Neural progenitor cell (in vitro differentiated cells): ENCODE data around the gene CPA4. TPM values are rescaled to one million over a fixed set of nuclear protein-coding genes. Genes with fewer than 3 reads are reported as not detected.

Source experiments
- DNase-seq: peaks from one replicate; pipeline ENCODE4 v3.0.0-alpha.2; 2016; ENCODE audit warnings: low spot score
- H2AFZ ChIP-seq: fragments of 200-600 bp; sonication (generic); replicated peaks from 2 replicates; pipeline ENCODE4 v1.6.1; 2016; ENCODE audit warnings: antibody characterized with exemption
- H3F3A ChIP-seq: fragments of 200-600 bp; sonication (generic); 2 replicates; pipeline ENCODE4 v1.6.1; 2016; ENCODE audit warnings: antibody characterized with exemption, low read depth
- H3K27ac ChIP-seq: fragments of 200-600 bp; sonication (generic); 2 replicates; pipeline ENCODE4 v1.5.1; 2016; ENCODE audit warnings: mild to moderate bottlenecking
- H3K27me3 ChIP-seq: fragments of 200-600 bp; sonication (generic); 2 replicates; pipeline ENCODE4 v1.6.1; 2016; ENCODE audit warnings: mild to moderate bottlenecking, moderate library complexity
- H3K36me3 ChIP-seq: fragments of 200-600 bp; sonication (generic); 2 replicates; pipeline ENCODE4 v1.5.1; 2016
- H3K4me1 ChIP-seq: fragments of 200-600 bp; sonication (generic); 2 replicates; pipeline ENCODE4 v1.6.1; 2016; ENCODE audit warnings: mixed run types
- H3K4me2 ChIP-seq: fragments of 200-600 bp; sonication (generic); 2 replicates; pipeline ENCODE4 v1.6.1; 2016
- H3K4me3 ChIP-seq: fragments of 200-600 bp; sonication (generic); 2 replicates; pipeline ENCODE4 v1.5.1; 2016
- H3K79me2 ChIP-seq: fragments of 200-600 bp; sonication (generic); 2 replicates; pipeline ENCODE4 v1.6.1; 2016; ENCODE audit warnings: low read depth
- H3K9ac ChIP-seq: fragments of 200-600 bp; sonication (generic); 2 replicates; pipeline ENCODE4 v1.6.1; 2016
- H3K9me3 ChIP-seq: fragments of 200-600 bp; sonication (generic); 2 replicates; pipeline ENCODE4 v1.5.1; 2016; ENCODE audit warnings: low read depth
- H4K20me1 ChIP-seq: fragments of 200-600 bp; sonication (generic); 2 replicates; pipeline ENCODE4 v1.6.1; 2016; ENCODE audit warnings: low read depth
- H3K27ac Mint-ChIP-seq: 3 replicates; pipeline ENCODE4 v1.8.0; 2021; ENCODE audit warnings: mixed read lengths
- H3K27me3 Mint-ChIP-seq: 2 replicates; pipeline ENCODE4 v1.8.0; 2022; ENCODE audit warnings: low read depth, mild to moderate bottlenecking, inconsistent platforms, moderate library complexity, mixed read lengths; ENCODE audit not compliant: insufficient read depth
- H3K36me3 Mint-ChIP-seq: 3 replicates; pipeline ENCODE4 v1.8.0; 2021; ENCODE audit warnings: mixed read lengths
- H3K4me1 Mint-ChIP-seq: 3 replicates; pipeline ENCODE4 v1.8.0; 2021; ENCODE audit warnings: mixed read lengths
- H3K4me3 Mint-ChIP-seq: 3 replicates; pipeline ENCODE4 v1.8.0; 2021; ENCODE audit warnings: mild to moderate bottlenecking, moderate library complexity, mixed read lengths
- H3K9me3 Mint-ChIP-seq: 3 replicates; pipeline ENCODE4 v1.8.0; 2020; ENCODE audit warnings: mixed read lengths
- EZH2 ChIP-seq: fragments of 200-600 bp; sonication (generic); IDR thresholded peaks from 2 replicates; pipeline ENCODE4 v1.6.1; 2017; ENCODE audit warnings: antibody characterized with exemption, mild to moderate bottlenecking, moderate library complexity
- EZH2phosphoT487 ChIP-seq: fragments of 200-600 bp; sonication (generic); IDR thresholded peaks from 2 replicates; pipeline ENCODE4 v1.6.1; 2017; ENCODE audit warnings: antibody characterized with exemption
- total RNA-seq: library from RNA; depleted of rRNA; stranded (reverse); fragments of >200 nt; gene quantifications from 2 replicates; pipeline ENCODE4 v1.2.3, GENCODE V29; 2015; ENCODE audit warnings: low replicate concordance
- TF ChIP-seq, protein P1 (sequence below): fragments of 200-600 bp; sonication (generic); IDR thresholded peaks from 2 replicates; pipeline ENCODE4 v1.5.1; 2017; ENCODE audit warnings: antibody characterized with exemption, mild to moderate bottlenecking

CPA4 gene
- total RNA-seq, 1 donor from 2014 or later: not detected

DNA sequence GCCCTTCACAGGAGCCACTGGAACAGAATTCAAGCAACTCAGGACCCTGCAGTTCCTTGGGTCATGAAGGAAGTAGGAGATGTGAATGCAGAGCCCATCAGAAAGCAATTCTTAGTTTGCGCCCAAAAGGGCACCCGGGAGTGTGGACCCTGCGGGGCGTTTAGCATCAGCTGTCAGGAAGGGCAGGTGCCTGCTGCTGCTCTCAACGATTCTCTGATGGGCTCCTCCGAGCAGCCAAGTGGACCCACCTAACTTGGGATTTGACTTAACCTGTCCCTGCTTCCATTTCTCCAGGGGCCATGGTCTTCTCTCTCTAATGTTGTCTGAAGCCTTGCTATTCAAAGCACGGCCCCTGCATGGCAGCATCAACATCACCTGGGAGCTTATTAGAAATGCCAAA, 68.7 kb downstream of the CPA4 start:
- TF ChIP-seq, protein P1, sequence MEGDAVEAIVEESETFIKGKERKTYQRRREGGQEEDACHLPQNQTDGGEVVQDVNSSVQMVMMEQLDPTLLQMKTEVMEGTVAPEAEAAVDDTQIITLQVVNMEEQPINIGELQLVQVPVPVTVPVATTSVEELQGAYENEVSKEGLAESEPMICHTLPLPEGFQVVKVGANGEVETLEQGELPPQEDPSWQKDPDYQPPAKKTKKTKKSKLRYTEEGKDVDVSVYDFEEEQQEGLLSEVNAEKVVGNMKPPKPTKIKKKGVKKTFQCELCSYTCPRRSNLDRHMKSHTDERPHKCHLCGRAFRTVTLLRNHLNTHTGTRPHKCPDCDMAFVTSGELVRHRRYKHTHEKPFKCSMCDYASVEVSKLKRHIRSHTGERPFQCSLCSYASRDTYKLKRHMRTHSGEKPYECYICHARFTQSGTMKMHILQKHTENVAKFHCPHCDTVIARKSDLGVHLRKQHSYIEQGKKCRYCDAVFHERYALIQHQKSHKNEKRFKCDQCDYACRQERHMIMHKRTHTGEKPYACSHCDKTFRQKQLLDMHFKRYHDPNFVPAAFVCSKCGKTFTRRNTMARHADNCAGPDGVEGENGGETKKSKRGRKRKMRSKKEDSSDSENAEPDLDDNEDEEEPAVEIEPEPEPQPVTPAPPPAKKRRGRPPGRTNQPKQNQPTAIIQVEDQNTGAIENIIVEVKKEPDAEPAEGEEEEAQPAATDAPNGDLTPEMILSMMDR: no peak
- TF ChIP-seq EZH2phosphoT487 (no peak), EZH2 (no peak)
- H3K27ac ChIP-seq: no peak overlapping the region
- no peak overlapping the region for H3K4me2 ChIP-seq
- Mint-ChIP-seq H3K27ac (no peak overlapping the region), H3K4me1 (peaks cover 38% of the 10 kb centered on the region), H3K27me3 (peaks cover 12% of the 10 kb centered on the region), H3K9me3 (peaks cover 27% of the 10 kb centered on the region), H3K4me3 (no peak overlapping the region), H3K36me3 (peaks cover 4% of the 10 kb centered on the region)
- no peaks in the 10 kb centered on the region for H3K36me3 ChIP-seq
- no peaks in the 10 kb centered on the region for H3K79me2 ChIP-seq
- H3K4me3 ChIP-seq: no peak overlapping the region
- no peaks in the 10 kb centered on the region for H3K9me3 ChIP-seq
- no peak overlapping the region for H3K9ac ChIP-seq
- DNase-seq: no peak
- no peak overlapping the region for H2AFZ ChIP-seq
- no peaks in the 10 kb centered on the region for H4K20me1 ChIP-seq
- peaks cover 1% of the 10 kb centered on the region for H3F3A ChIP-seq
- peaks cover 1% of the 10 kb centered on the region for H3K4me1 ChIP-seq
- H3K27me3 ChIP-seq: no peaks in the 10 kb centered on the region

DNA sequence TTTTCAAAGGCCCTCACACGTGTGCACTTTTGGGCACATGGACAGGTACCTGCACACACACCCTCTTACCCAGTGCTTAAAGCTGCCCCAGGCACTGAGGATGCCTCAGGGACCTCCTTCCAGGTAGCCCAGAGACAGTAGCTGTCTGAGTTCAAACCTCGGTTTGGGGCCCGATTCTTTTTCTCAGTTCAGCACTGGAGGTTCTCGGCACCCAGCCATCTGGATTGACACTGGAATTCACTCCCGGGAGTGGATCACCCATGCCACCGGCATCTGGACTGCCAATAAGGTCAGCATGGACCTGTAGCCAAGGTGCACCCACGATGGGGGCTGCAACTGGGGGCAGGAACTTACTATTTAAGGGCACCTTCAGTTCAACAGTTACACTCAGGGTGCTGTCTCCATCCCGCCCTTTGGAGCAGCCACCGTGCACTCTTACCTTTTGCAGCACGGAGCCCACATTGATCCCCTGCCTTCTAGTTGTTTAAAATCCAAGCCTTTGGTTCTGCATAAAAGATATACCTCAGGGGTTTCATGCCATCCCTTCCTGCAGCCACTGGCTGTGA, 69.4 kb downstream of the CPA4 start:
- no peaks in the 10 kb centered on the region for H4K20me1 ChIP-seq
- Mint-ChIP-seq H3K4me1 (peaks cover 38% of the 10 kb centered on the region), H3K9me3 (peaks cover 27% of the 10 kb centered on the region), H3K27me3 (peaks cover 11% of the 10 kb centered on the region), H3K4me3 (peak overlapping the region; percentile 19), H3K27ac (peak overlapping the region; percentile 72), H3K36me3 (peaks cover 4% of the 10 kb centered on the region)
- H3K4me2 ChIP-seq: no peak overlapping the region
- no peak for DNase-seq
- no peak overlapping the region for H2AFZ ChIP-seq
- H3K79me2 ChIP-seq: no peaks in the 10 kb centered on the region
- H3K9me3 ChIP-seq: no peaks in the 10 kb centered on the region
- TF ChIP-seq, protein P1: no peak
- TF ChIP-seq EZH2phosphoT487 (no peak), EZH2 (no peak)
- no peak overlapping the region for H3K27ac ChIP-seq
- no peaks in the 10 kb centered on the region for H3K4me1 ChIP-seq
- H3K4me3 ChIP-seq: no peak overlapping the region
- H3F3A ChIP-seq: no peaks in the 10 kb centered on the region
- no peaks in the 10 kb centered on the region for H3K27me3 ChIP-seq
- no peak overlapping the region for H3K9ac ChIP-seq
- H3K36me3 ChIP-seq: no peaks in the 10 kb centered on the region

DNA sequence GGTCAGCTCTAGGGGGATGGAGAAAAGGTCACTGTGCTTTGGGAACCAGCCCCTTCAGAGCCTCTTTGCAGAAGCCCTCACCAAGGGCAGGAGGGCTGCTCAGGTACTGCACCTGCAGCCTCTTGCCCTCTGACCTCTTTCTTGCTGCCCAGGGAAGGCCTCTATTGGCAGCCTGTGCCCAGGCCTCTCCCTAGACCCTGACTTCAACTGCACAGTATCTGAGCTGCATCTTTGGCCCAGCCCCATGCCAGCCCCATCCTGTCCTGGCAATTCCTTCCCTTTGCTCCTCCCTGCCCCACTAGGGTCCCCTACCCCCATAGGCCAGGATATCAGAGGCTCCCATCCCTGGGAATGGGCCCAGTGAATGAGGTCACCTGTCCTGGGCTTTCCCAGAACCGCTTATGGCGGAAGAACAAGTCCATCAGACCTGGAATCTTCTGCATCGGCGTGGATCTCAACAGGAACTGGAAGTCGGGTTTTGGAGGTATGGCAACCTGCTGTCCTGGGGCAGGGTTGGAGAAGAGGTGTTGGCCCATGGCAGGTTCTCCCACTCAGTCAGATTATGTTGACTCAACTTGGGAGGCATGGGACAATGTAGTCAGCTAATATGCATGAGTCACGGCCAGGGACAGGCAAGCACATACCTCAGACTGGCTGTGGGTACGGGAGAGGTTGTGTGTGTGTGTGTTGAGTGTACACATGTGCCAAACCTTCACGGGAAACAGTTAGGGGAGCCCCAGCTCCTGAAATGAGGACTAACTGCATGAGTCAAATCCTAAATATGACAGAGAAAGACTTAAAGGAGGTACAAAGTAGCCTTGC, 70.3 kb downstream of the CPA4 start:
- H3K4me2 ChIP-seq: no peak overlapping the region
- Mint-ChIP-seq H3K27ac (peak overlapping the region; percentile 70), H3K27me3 (peaks cover 11% of the 10 kb centered on the region), H3K4me1 (peaks cover 43% of the 10 kb centered on the region), H3K36me3 (peaks cover 4% of the 10 kb centered on the region), H3K9me3 (peaks cover 26% of the 10 kb centered on the region), H3K4me3 (no peak overlapping the region)
- H3K27ac ChIP-seq: no peak overlapping the region
- no peaks in the 10 kb centered on the region for H3K27me3 ChIP-seq
- H4K20me1 ChIP-seq: no peaks in the 10 kb centered on the region
- H3K36me3 ChIP-seq: no peaks in the 10 kb centered on the region
- H3K79me2 ChIP-seq: no peaks in the 10 kb centered on the region
- H3K9me3 ChIP-seq: no peaks in the 10 kb centered on the region
- no peak for DNase-seq
- H2AFZ ChIP-seq: no peak overlapping the region
- no peak for TF ChIP-seq EZH2
- no peak for TF ChIP-seq EZH2phosphoT487
- TF ChIP-seq, protein P1: no peak
- no peak overlapping the region for H3K4me3 ChIP-seq
- H3F3A ChIP-seq: no peaks in the 10 kb centered on the region
- H3K4me1 ChIP-seq: no peaks in the 10 kb centered on the region
- no peak overlapping the region for H3K9ac ChIP-seq
